ES-I3 (cell line): ENCODE data around the gene HSD17B2.

Experiments used
- H3K36me3 ChIP-seq: 2 replicates; pipeline ENCODE4 v1.6.1; 2013; ENCODE audit warnings: mild to moderate bottlenecking, low read length, control low read depth, moderate library complexity; ENCODE audit not compliant: insufficient read depth
- H3K4me1 ChIP-seq: 2 replicates; pipeline ENCODE4 v1.6.1; 2013; ENCODE audit warnings: mild to moderate bottlenecking, control low read depth, low read length; ENCODE audit not compliant: insufficient read depth
- H3K9ac ChIP-seq: 2 replicates; pipeline ENCODE4 v1.6.1; 2013; ENCODE audit warnings: low read depth, mild to moderate bottlenecking, low read length, moderate library complexity
- H3K9me3 ChIP-seq: 2 replicates; pipeline ENCODE4 v1.6.1; 2013; ENCODE audit warnings: mild to moderate bottlenecking, low read length, moderate library complexity; ENCODE audit not compliant: control insufficient read depth, insufficient read depth

HSD17B2 gene

GRCh38 chr16:82033683-82034300 lies 1.3 kb upstream of the HSD17B2 start:
- H3K4me1 ChIP-seq = no peaks in the 10 kb centered on the region
- H3K36me3 ChIP-seq = no peaks in the 10 kb centered on the region
- H3K9ac ChIP-seq = no peak overlapping the region
- H3K9me3 ChIP-seq = no peaks in the 10 kb centered on the region

- Histone ChIP-seq H3K36me3 (no peaks in the 10 kb centered on the region), H3K4me1 (no peaks in the 10 kb centered on the region), H3K9me3 (no peaks in the 10 kb centered on the region), H3K9ac (no peak overlapping the region)
Observed at GRCh38 chr16:82037251-82037650, 2.2 kb downstream of the HSD17B2 start.

GRCh38 chr16:82037666-82038065 lies 2.6 kb downstream of the HSD17B2 start:
- Histone ChIP-seq H3K36me3 (no peaks in the 10 kb centered on the region), H3K9ac (no peak overlapping the region), H3K9me3 (no peaks in the 10 kb centered on the region), H3K4me1 (no peaks in the 10 kb centered on the region)

DNA sequence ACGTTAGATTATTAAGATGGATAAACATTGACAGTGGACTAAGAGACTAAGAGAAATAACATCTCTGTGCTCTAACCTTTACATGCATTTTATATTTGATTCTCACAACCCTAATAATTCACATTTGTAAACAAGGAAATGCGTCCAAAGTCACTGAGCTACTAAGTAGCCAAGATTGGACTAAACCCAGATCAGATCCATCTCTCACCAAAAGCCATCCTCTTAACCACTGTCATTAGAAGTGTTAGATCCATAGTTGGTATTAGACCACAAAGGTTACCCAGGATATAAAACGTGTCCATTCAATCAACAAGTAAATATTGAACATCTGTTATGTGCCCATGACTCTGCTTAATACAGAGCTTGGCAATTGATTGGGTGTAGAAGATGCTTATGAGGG lies 5.2 kb downstream of the HSD17B2 start:
- H3K4me1 ChIP-seq = no peaks in the 10 kb centered on the region
- no peaks in the 10 kb centered on the region for H3K36me3 ChIP-seq
- H3K9ac ChIP-seq = no peak overlapping the region
- H3K9me3 ChIP-seq = no peaks in the 10 kb centered on the region

DNA sequence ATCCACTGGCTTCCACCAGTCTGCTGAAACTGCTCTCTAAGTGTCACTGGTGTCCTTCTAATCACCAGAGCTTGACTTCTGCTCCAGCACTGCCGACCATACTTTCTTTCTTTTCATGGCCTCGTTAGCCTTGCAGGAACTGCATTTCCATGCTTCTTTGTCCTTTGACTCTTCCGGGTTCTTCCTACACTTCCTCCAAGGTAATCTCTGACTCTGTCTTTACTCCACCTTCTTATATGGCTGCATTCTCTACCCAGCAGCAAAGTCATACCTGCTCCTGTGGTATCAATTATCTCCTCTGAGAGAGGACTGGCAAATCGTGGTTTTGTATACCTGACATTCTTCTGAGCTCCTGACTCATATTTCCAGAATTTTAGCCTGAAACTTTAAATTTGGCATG lies 6.5 kb downstream of the HSD17B2 start:
- no peaks in the 10 kb centered on the region for H3K9me3 ChIP-seq
- no peaks in the 10 kb centered on the region for H3K4me1 ChIP-seq
- H3K36me3 ChIP-seq = no peaks in the 10 kb centered on the region
- H3K9ac ChIP-seq = no peak overlapping the region

DNA sequence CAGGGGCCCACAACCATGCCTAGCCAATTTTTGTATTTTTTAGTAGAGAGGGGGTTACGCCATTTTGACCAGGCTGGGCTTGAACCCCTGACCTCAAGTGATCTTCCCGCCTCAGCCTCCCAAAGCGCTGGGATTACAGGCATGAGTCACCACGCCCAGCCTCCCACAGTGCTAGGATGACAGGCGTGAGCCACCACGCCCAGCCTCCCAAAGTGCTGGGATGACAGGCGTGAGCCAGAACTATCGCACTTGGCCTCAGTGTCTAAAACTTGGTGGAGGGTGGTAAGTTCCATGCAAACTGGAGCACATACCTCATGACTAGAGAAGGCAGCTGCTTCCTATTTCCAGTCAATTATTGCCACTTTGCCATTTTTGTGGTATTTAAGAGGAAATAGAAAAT lies 7.1 kb downstream of the HSD17B2 start:
- H3K4me1 ChIP-seq = no peaks in the 10 kb centered on the region

GRCh38 chr16:82042846-82043245 lies 7.8 kb downstream of the HSD17B2 start:
- Histone ChIP-seq H3K9ac (no peak overlapping the region), H3K36me3 (no peaks in the 10 kb centered on the region), H3K4me1 (no peaks in the 10 kb centered on the region)

More for the DNA sequence above, 7.1 kb downstream of the HSD17B2 start:
- H3K36me3 ChIP-seq = no peaks in the 10 kb centered on the region
- no peaks in the 10 kb centered on the region for H3K9me3 ChIP-seq
- H3K9ac ChIP-seq = no peak overlapping the region

GRCh38 chr16:82043680-82044584 lies 8.9 kb downstream of the HSD17B2 start:
- no peaks in the 10 kb centered on the region for H3K9me3 ChIP-seq
- no peaks in the 10 kb centered on the region for H3K36me3 ChIP-seq
- no peak overlapping the region for H3K9ac ChIP-seq
- H3K4me1 ChIP-seq = no peaks in the 10 kb centered on the region

More at GRCh38 chr16:82042846-82043245, 7.8 kb downstream of the HSD17B2 start:
- H3K9me3 ChIP-seq = no peaks in the 10 kb centered on the region

DNA sequence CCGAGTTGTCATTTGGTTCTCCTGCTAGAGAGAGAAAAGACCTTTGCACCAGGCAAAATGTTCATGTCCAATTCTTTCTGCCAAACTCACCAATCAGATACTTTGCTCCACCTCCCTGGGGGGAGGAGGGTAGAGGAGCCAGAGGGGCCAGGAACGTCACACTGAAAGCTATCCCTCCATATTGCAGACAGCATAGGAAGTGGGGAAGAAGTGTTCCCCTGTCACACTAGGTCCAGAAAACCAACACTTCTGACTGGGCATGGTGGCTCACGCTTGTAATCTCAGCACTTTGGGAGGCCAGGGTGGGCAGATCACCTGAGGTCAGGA lies 9.5 kb downstream of the HSD17B2 start:
- no peaks in the 10 kb centered on the region for H3K36me3 ChIP-seq
- H3K9me3 ChIP-seq = no peaks in the 10 kb centered on the region
- H3K9ac ChIP-seq = no peak overlapping the region
- H3K4me1 ChIP-seq = no peaks in the 10 kb centered on the region

DNA sequence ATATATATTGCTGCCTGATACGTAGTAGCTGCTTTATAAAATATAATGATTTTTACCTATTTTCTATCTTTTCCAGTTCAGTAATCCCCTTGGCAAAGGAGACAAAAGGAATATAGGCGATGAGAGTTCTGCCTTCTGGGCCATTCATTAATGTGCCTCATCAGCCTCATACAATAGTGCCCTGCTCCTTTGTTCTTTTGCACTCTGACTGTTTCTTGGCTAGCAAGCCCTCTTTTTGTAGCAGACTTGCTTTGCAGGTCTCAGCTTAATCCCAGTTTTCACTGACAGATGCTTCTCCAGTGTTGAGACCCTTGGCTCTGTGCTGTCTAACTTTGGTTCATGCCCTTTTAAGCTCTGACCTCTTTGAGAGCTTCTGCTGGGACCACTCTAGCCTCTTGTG lies 10.4 kb downstream of the HSD17B2 start:
- Histone ChIP-seq H3K9me3 (no peaks in the 10 kb centered on the region), H3K9ac (no peak overlapping the region)

GRCh38 chr16:82046541-82046940 lies 11.5 kb downstream of the HSD17B2 start:
- Histone ChIP-seq H3K36me3 (no peaks in the 10 kb centered on the region), H3K4me1 (no peaks in the 10 kb centered on the region), H3K9ac (no peak overlapping the region)

More for the DNA sequence above, 10.4 kb downstream of the HSD17B2 start:
- H3K4me1 ChIP-seq = no peaks in the 10 kb centered on the region
- H3K36me3 ChIP-seq = no peaks in the 10 kb centered on the region

GRCh38 chr16:82046941-82047340 lies 11.9 kb downstream of the HSD17B2 start:
- Histone ChIP-seq H3K4me1 (no peaks in the 10 kb centered on the region), H3K36me3 (no peaks in the 10 kb centered on the region), H3K9me3 (no peaks in the 10 kb centered on the region), H3K9ac (no peak overlapping the region)

More at GRCh38 chr16:82046541-82046940, 11.5 kb downstream of the HSD17B2 start:
- H3K9me3 ChIP-seq = no peaks in the 10 kb centered on the region

GRCh38 chr16:82047374-82047773 lies 12.3 kb downstream of the HSD17B2 start:
- no peaks in the 10 kb centered on the region for H3K9me3 ChIP-seq
- no peak overlapping the region for H3K9ac ChIP-seq
- H3K4me1 ChIP-seq = no peaks in the 10 kb centered on the region
- no peaks in the 10 kb centered on the region for H3K36me3 ChIP-seq

- H3K9me3 ChIP-seq = no peaks in the 10 kb centered on the region
- no peak overlapping the region for H3K9ac ChIP-seq
- no peaks in the 10 kb centered on the region for H3K4me1 ChIP-seq
- H3K36me3 ChIP-seq = no peaks in the 10 kb centered on the region
Observed at GRCh38 chr16:82047787-82048186, 12.7 kb downstream of the HSD17B2 start.

- Histone ChIP-seq H3K36me3 (no peaks in the 10 kb centered on the region), H3K9ac (no peak overlapping the region), H3K4me1 (no peaks in the 10 kb centered on the region), H3K9me3 (no peaks in the 10 kb centered on the region)
Observed at GRCh38 chr16:82049484-82049883, 14.4 kb downstream of the HSD17B2 start.
